Activated T-cell treated with anti-CD3 and anti-CD28 coated beads for 24 hours (primary cell): ENCODE results near the gene PITPNC1.
"Not testable (repeated sequence)": the region's sequence is repeated elsewhere in the genome, so short reads cannot be mapped to it uniquely, and the experiment has no call there.

Experiments used
- DNase-seq: peaks from one replicate; pipeline ENCODE4 v3.0.0-alpha.2; 2020; ENCODE audit warnings: low read depth

The PITPNC1 gene

GRCh38 chr17:67369676-67370075, 7.4 kb upstream of the PITPNC1 start:
- no peak for DNase-seq

- DNase-seq: no peak
Observed at GRCh38 chr17:67372751-67373150, 4.3 kb upstream of the PITPNC1 start.

- DNase-seq: peak; percentile 79
Observed at GRCh38 chr17:67374329-67375053, 2.6 kb upstream of the PITPNC1 start.

DNA sequence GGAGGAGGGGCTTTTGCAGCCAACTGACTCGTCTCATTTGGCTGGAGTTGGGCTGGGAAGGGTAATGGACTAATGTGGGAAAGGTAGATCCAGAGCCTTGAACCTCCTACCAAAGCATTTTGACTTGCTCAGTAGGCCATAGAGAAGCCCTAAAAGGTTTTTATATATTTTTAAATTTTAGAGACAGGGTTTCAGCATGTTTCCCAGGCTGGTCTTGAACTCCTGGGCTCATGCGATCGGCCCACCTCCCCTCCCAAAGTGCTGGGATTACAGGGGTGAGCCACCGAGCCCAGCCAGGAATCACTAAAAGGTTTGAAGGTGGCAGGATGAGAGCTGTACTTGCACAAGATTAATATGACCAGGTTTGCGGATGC, 2.0 kb upstream of the PITPNC1 start:
- no peak for DNase-seq

GRCh38 chr17:67375716-67376115, 1.4 kb upstream of the PITPNC1 start:
- DNase-seq: no peak

DNA sequence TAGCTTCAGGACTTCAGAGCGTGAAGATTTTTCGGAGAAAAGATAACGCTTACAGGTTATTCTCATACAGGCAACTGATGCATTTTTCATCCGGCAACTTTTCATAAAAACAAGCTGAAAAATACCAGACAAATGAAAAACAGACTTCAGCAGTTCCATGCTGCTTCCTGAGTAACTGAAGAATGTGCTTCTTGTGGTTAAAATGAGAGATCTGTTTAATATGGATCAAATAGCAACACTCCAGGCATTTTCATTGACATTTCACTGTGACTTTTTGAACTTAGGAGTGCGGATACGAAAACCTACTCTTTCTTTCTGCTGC, 705 bp upstream of the PITPNC1 start:
- DNase-seq: no peak

DNA sequence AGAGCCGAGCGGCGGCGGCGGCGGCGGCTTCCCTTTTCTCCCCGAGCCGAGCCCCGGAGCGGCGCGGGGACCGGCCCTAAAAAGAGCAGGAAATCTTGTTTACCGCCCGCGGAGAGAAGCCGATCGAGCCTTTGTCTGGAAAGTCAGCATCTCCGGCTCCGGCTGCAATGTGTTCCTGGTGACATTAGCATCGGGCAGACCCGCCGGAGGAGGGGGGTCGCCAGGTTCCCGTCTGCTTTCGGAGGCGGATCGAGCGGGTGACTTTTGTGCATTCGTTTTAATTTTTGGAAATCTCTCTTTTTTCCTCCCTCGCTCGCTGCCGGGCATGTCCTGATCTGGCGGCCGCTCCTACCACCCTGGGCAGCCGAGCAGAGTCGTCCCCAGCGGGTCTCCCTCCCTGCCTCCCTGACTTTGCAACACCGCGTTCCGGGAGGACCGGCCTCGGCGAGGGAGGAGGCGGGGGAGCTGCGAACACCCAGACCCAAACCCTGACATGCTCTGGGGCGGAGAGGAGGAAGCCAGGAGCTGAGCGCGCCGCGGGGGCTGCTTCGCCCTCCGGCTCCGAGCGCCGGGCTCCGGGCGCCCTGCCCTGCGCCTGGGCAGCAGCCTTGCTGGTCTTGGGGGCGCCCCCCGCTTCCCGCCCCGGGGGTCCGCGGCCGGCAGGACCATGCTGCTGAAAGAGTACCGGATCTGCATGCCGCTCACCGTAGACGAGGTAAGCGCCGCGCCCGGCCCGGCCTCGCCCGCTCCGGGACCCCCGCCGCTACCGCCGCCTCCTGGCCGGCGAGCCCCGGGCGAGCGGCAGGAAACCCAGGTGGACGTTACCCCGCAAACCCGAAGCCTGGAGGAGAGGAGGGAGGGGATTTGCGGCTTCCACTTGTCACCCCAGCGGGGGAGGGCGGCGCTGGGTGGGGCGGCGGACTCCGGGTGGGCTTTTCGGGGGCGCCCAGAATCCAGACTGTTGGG, 690 bp downstream of the PITPNC1 start:
- DNase-seq: peak; percentile 38

DNA sequence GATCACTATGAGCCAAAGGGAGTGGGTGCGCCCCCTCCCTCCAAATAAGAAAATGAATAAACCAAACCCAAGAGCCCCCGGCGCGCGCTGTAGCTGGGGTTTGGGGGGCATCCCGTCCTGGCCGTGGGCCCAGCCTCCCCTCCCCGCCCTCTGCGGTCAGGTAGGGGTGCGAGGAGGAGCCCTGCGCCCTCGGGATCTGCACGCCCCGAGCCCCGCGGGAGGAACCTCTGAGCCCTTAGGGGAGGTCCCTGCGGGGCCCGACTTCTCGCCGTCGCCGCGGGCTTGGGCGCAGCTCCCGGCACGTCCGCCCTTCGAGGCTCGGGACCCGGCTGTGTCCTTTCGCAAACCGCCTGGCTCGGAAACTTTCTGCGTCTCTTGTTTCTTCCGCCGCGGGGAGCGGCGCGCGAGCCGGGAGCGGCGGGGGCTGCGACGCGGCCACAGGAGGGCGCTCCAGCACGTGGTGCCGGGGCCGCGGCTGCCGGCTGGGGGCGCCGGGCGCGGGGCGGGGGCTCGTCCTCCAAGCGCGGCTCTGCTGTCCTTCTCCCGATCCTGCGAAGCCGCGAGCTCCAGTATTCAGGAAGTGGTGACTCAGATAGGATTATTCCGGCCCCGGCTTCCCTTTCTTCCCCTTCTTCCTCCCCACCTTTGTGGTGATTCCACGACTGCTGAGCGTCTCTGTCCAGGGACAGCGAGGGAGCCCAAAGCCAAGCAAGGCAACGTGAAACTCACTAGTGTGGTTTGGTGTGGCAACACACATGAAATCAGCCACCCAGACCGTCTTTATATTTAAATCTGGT, 1.6 kb downstream of the PITPNC1 start:
- DNase-seq: peak; percentile 72

DNA sequence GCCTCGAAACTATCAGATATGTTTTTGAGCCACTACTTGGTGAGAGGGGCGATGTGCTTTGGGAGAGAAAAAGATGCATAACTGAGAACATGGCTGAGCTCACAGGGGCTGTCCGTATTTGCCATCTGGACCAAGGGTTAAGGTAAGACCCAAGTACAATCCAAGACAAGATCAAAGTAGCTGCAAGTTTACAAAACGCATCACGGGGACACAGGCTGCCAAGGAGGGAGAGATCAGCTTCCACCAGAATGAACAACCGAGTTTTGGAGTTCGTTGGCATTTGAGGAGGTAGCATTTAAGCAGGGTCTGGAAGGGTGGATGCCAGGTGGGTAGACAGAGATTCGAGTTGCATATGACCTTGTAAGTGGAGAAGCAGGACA, 2.2 kb downstream of the PITPNC1 start:
- DNase-seq: no peak

GRCh38 chr17:67381929-67382257, 4.8 kb downstream of the PITPNC1 start:
- DNase-seq: no peak

DNA sequence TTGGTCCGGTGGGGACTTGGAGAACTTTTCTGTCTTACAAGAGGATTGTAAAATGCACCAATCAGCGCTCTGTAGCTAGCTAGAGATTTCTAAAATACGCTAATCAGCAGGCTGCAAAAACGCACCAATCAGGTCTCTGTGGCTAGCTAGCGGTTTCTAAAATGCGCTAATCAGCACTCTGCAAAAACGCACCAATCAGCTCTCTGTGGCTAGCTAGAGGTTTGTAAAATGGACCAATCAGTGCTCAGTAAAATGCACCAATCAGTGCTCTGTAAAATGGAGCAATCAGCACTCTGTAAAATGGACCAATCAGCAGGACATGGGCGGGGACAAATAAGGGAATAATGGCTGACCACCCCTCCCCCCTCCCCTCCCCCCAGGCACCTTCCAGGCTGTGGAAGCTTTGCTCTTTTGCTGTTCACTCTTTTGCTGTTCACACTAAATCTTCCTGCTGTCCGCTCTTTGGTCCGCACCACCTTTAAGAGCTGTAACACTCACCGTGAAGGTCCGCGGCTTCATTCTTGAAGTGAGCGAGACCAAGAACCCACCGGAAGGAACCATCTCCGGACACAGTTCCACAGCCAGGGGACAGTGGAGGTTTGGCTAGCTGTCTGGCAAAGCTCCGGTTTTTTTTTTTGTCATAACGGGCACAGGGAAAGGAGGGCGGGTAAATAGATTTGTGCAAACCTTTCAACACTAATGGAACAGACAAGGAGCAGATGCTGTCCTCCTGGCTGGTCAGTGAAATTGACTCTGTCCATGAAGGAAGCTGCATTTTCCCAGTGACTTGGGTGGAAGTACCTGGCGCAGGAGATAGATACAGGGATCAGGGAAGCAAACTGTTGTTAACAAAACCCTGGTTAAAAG, 8.3 kb downstream of the PITPNC1 start:
- DNase-seq: no peak

- DNase-seq: peak; percentile 58
Observed at GRCh38 chr17:67386965-67387551, 10.0 kb downstream of the PITPNC1 start.

- DNase-seq: not testable (repeated sequence)
Observed at GRCh38 chr17:67388536-67388935, 11.5 kb downstream of the PITPNC1 start.

- DNase-seq: no peak
Observed at GRCh38 chr17:67388986-67389385, 11.9 kb downstream of the PITPNC1 start.

GRCh38 chr17:67390006-67390645, 13.0 kb downstream of the PITPNC1 start:
- no peak for DNase-seq

- DNase-seq: peak; percentile 53
Observed at GRCh38 chr17:67390646-67391361, 13.7 kb downstream of the PITPNC1 start.

DNA sequence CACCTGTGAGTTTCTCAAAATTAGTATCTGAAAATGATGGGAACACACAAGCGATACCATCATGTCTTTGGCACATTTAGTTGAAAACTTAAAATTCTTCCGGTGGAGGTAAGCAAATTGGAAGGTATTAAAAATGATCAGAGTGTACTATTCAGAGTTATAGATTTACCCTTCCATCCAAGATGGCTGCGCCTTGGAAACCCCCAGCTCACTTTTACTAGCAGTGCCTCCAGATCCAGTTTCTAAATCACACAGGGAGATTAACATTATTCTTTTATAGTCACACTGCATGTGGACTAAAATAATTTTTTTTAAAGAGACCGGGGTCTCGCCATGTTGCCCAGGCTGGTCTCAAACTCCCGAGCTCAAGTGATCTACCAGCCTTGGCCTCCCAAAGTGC, 15.0 kb downstream of the PITPNC1 start:
- no peak for DNase-seq

- DNase-seq: no peak
Observed at GRCh38 chr17:67393809-67394397, 16.8 kb downstream of the PITPNC1 start.

DNA sequence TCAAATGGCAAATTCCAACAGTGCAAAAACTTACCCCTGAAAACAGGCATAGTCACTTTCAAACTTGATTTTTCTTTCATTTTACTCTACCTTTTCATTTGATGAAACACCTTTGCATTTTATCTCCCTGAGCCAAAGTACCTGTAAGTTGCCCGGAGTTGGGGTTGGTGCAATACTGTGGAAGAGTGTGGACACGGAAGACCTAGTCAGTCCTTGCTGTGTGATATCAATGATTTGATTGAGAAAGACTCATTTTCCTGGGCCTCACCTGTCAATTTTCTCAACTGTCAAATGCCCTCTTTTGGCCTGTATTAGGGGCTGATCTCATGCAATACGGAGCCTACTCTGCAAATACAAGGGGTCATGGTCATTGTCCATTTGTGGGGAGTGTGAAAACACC, 22.6 kb downstream of the PITPNC1 start:
- no peak for DNase-seq

DNA sequence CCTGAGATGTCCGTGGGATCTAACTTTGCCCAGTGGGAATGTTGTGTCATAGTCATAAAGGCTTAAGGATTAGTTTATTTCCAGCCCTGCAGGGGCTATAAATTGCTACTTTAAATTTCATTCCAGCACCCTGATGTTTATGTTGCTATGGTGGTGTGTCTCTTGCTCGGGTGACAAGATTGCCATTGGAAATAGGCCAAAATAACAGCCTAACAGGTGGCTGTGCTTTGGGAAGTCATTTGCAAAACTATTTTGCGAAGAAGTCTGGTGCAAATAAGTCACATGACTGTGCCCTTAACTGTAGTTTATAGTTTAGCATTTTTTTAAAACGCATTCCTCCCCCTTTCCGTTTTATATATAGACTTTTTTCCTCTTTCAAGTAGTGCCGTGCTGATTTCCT, 23.1 kb downstream of the PITPNC1 start:
- no peak for DNase-seq
